ENCODE data around the gene LFNG.

LFNG gene

DNA sequence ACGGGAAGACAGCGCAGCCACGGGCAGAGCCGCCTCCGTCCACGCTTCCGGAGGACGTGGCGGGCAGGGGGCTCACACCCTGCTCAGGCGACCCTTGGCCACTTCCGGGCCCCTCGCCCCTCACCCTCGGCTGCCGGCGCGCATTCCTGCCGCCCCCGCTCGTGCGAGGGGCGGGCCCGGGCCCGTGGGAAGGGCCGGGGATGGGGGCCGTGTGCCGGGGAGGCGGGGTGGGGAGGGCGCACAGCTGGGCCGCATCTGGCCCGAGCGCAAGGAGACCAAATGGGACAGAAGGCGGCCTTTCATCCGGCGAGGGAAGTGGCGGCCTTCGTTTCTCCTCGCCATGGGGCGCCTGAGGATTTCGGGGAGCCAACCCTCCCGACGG is 846 bp upstream of the LFNG start:
- DNase-seq = no peak

GRCh38 chr7:2520131-2520760 is 672 bp downstream of the LFNG start:
- DNase-seq = peak; percentile 55

DNA sequence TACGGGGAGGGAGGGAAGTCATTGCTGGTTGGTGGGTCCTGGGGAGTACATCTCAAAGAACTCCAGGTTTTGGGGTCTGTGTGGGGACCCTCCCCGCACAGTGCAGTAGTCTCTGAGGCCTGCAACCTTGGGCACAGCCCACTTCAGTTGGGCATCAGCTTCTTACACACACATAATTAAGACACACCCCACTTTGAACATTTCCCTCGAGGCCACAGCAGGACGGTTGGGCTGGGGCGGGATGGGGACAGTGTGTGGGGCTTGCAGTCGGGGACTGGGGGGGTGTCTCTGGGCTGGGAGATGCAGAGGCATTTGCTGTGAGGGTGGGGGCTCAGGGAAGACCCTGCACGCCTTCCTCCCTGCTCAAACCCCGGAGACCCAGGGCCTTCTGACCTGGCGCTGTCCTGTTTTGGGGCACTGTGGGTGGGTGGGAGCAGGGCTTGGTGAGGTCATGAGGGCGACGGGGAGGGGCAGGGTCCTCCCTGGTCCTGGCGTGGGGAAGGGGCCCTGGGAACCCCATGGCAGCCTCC is 1.3 kb downstream of the LFNG start:
- DNase-seq = peak; percentile 42

DNA sequence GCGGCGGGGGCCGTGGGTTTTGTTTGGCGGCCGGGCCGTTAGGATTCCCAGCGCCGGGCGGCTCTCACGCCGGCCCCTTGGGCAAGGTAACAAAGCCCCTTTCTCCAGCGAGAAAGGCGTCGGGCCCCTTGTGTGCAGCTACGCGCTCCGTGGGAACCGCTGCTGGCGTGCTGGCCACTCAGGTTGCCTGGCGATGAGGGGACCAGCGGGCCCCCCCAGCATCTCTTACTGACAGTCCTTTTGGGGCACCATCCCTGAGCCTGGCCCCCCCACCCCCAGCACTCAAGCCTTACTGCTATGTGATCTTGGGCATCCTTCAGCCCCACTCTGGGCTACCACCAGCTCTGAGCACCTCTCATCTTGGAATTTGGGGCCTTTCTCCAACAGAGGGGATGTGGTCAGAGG is 1.8 kb downstream of the LFNG start:
- peak; percentile 38 for DNase-seq

DNA sequence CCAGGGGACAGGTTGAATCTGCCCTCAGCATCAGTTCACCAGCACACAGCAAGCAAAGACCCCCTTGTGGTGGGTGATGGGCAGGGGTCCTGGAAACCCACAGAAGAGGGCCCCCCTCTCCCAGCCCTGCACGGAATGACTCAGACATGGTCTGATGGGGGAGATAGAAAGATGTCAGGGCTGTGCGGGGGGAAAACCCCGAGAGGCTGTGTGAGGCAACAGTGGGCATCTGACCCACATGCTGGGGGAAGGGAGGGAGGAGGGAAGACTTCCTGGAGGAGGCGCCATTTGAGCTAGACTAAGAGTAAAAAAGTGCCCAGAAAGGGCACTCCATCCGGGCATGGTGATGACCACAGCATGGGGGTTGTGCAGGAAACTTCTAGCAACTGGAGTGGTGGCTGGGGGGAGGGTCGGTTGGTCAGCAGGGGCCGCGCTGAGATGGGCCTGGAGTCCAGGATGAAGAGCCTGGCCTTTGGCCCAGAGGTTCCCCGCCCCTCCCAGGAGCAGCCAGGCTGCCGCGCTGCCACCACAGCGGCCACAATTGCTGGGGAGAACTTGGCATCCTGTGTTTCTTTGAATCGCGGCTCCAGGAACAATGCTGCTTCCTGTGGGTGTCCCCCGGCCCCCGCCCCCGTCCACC is 2.5 kb downstream of the LFNG start:
- peak; percentile 82 for DNase-seq

DNA sequence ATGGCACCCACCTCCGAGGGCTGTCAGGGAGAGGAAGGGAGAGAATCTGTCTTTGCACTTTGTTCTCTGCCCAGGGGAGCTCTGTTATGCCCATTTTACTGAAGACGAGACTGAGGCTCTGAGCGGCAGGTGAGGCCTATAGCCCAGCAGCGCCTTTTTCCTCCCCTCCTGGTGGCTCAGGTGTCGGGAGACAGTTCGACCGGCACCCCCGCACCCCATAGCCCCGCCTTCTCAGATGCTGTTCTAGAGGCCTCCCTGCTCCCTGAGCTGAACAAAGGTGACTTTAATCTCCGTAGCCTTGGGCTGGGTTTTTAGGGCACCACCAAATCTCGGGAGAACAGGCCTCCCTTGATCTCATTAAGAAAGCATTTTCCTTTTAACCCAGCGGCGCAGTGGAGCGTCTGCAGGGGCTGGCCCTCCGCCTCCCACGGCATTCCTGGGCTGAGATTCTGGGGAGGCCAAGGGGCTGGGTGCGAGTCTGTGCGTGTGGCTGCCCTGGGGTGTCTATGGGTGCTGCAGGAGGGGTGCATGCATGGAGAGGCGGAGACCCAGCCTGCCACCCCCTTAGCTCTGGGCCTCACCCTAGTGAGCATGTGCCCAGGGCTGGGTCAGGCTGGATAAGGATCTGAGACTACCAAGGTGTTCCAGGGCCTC is 3.3 kb downstream of the LFNG start:
- peak; percentile 54 for DNase-seq

GRCh38 chr7:2523461-2523936 is 3.9 kb downstream of the LFNG start:
- DNase-seq = no peak

DNA sequence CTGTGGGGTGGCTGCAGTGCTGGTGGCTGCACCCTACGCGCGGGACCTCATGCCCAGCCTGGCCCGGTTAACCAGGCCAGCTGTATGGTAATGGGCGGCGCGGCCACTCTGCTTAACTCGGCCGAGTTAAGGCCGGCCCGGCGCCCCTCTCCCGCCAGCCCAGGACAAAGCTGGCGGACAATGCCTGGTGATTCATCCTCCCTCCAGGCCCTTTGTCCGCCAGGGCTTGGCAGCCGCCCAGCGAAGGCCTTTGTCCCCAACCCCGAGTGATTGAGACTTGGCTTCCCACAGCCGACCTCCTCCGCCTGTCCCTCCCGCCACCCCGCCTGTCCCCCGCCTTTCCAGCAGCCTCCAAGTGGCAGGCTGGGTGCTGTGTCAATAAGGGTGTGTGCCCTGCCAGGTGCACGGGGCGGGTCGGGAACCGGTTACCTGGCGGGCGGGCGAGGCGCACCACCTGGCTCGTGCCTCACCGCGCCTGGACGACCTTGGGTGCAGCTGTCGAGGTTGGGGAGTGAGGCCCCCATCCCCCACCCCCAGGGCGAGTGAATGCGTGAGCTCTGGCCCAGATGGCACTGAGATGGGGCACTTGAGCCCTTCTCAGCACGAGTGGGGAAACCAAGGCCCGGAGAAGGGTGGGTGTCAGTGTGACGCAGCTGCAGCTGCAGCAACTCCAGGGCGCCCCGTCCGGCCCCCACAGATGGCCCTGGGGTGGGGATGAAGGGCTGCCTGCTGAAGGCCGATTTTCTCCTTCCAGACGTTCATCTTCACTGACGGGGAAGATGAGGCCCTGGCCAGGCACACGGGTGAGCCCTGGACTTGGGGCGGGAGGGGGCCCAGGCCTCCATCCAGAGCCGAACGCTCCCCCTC is 4.6 kb downstream of the LFNG start:
- DNase-seq = peak; percentile 32

GRCh38 chr7:2524808-2525657 is 5.5 kb downstream of the LFNG start:
- no peak for DNase-seq

DNA sequence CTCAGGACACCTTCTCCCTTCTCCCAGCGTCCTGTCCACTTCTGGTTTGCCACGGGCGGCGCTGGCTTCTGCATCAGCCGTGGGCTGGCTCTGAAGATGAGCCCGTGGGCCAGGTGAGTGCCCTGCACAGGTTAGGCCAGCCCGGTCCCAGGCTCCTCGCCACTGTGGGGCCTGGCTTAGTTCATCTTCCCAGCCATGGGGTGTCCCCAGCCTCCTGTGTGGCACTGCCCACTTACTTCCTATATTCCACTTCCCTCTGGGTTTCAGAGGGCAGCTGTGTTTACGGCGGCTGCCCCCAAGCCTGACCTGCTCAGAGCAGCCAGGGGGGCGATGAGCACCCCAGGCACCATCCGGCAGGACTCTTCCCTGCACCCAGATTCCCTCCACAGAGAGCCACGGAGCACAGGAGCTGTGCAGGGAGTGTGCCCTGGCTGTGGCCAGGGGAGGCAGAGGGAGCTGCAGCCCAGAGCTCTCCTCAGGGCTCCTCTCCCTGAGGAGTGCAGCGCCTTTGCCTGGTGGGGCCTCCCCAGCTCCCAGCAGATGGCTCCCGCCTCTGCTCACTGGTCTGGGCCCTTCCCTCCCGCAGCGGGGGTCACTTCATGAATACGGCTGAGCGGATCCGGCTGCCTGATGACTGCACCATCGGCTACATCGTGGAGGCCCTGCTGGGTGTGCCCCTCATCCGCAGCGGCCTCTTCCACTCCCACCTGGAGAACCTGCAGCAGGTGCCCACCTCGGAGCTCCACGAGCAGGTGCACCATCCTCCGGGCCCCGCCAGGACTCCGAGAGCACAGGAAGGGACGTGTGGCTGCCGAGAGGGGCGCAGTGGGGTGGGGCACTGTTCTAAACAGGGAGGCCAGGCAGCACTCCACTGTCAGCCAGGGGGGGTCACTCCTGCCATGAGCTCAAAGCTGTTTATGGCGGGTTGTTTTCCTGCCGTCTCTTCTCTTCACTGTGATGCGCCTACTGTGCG is 6.4 kb downstream of the LFNG start:
- DNase-seq = peak; percentile 15

DNA sequence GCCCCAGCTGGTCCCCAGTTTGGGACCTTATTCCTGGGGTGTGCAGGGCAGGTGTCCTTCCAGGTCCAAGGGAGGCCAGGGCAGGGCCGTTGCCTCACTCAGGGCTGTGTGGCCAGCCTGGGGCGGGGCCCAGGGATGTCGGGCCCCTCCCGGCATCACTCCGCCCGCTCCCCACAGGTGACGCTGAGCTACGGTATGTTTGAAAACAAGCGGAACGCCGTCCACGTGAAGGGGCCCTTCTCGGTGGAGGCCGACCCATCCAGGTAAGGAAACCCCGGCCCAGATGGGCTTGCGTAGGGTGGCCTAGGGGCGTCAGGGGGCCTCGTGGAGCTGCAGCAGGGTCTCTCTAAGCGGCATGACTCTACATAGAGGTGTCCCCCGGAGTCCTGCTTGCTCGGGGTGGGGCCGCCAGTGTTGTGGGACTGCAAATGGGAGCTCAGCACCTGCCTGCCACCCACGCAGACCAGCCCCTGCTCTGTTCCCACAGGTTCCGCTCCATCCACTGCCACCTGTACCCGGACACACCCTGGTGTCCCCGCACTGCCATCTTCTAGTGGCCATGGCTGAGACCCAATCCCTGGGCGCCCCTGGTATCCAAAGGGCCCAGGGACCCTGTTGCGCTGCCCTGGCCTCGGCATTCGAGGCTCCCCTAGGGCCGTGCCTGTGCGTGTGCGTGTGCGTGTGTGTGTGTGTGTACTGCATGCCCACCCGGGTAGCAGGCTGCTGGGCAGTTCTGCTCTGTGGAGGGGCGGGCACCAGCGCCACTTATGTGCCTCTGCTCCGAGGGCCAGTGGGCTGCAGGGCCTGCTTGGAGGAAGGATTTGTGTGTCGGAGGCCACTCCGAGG is 7.3 kb downstream of the LFNG start:
- peak; percentile 10 for DNase-seq

GRCh38 chr7:2527505-2528467 is 8.2 kb downstream of the LFNG start:
- DNase-seq = peak; percentile 83

DNA sequence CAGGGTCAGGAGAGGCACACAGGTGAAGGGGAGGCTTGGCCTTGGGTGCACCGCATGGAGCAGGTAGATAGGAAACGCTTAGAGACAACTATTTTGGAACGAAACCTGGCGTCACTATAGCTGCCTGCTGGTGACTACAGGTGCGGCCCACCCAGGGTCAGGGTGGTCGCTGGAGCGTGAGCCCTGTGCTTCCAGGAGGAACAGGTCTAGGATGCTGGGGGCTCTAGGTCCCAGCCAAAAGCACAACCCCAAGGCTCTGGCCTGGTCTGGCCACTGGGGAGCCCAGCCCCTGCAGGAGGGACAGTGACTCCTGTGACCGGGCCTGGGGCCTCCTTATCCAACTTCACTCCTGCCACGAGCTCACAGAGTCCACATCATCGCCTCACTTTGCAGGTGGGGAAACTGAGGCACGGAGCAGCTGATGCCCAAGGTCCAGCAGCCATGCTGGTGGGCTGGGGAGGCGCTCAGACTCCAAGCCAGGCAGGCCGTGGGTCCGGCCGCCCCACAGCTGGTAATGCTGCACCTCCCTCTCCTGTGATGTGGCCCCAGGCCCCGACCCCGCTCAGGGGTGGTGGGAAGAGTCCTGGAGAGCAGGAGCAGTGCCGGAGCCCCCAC is 9.0 kb downstream of the LFNG start:
- DNase-seq = peak; percentile 8

DNA sequence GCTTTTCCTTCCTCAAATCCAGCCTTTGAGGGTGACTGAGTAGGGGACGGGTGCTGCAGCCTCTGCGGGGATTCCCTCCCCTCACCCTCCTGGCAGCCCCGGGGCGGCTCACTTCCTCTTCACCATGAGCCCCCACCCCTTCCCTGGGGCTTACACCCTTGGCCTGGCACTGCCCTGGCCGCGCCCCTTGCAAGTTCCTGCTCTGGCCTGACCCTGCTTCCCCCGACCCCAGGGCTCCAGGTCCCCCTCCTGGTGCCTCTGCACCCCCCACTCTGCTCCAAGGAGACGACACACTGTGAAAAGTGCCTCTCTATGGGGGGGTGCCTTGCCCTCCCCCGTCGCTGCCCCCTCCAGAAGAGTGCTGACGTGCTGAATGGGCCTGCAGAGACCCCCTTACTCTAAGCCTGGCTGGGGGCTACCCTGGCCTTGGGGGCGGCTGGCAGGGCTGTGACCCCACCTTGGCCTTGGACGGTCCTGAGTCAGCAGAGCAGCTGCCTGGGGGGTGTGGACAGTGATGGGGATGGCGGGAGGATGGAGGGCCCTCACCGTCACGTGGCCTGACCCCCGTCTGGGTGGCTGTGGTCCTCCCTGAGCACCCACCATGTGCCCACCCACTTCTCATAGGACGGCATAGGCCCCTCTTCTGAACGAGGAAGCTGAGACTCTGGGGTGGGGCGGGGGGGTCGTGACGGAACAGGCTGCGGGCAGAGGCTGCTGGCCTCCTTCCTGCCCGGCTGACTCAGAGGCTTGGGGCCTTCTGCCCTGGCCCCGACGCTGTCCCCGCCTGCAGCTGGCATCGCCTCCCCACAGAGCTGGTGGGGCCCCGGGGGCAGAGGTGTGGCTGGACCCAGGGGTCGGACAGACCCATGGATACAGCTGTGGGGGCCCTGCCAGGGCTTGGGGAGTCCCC is 9.8 kb downstream of the LFNG start:
- peak; percentile 83 for DNase-seq

GRCh38 chr7:2530071-2530987 is 10.8 kb downstream of the LFNG start:
- DNase-seq = peak; percentile 89

Data from CD4-positive, alpha-beta T cell treated with Interleukin-17A for 4 hours (primary cell).